Gastroesophageal sphincter (tissue), 4 donors: ENCODE results near the gene TRMU. TPM values are rescaled to one million over a fixed set of nuclear protein-coding genes. Genes with fewer than 3 reads are reported as not detected.
"Not testable (repeated sequence)": the region's sequence is repeated elsewhere in the genome, so short reads cannot be mapped to it uniquely, and the experiment has no call there.

Experiments
- ATAC-seq: fragments of 150-250 bp; one replicate; pipeline ENCODE4 v1.9.1; 2016; ENCODE audit warnings: mild to moderate bottlenecking, moderate library complexity
- H3K27ac ChIP-seq, 4 donors: fragments of 200-600 bp; sonication (generic) in 3 of 4; 1 replicate in 3 of 4; 2 replicates in 1 of 4; pipeline ENCODE4 v1.5.1; 2016 to 2019
- H3K27me3 ChIP-seq: fragments of 200-600 bp; sonication (generic); one replicate; pipeline ENCODE4 v1.5.1; 2019
- H3K36me3 ChIP-seq, 2 donors: fragments of 200-600 bp; sonication (generic); one replicate each; pipeline ENCODE4 v1.5.1; 2019; ENCODE audit warnings: control low read depth in 1 of 2
- H3K4me1 ChIP-seq, 3 donors: fragments of 200-600 bp; sonication (generic); 1 replicate in 2 of 3; 2 replicates in 1 of 3; pipeline ENCODE4 v1.5.1; 2016 to 2019; ENCODE audit warnings: control low read depth in 2 of 3
- H3K4me3 ChIP-seq, 2 donors: fragments of 200-600 bp; sonication (generic); one replicate each; pipeline ENCODE4 v1.5.1; 2019; ENCODE audit warnings: mild to moderate bottlenecking in 1 of 2, moderate library complexity in 1 of 2
- H3K9me3 ChIP-seq, 3 donors: fragments of 200-600 bp; sonication (generic); one replicate each; pipeline ENCODE4 v1.5.1; 2017 to 2019; ENCODE audit warnings: control low read depth in 2 of 3
- CTCF ChIP-seq, 4 experiments: fragments of 200-600 bp in 2 of 4; fragments of 450-650 bp in 2 of 4; sonication (generic) in 1 of 4; IDR thresholded peaks; one replicate each; pipeline ENCODE4 v1.5.1; 2017 to 2019; ENCODE audit warnings: antibody characterized with exemption in 4 of 4, mild to moderate bottlenecking in 2 of 4, moderate library complexity in 2 of 4
- EP300 ChIP-seq: sonication (generic); formaldehyde crosslinking; IDR thresholded peaks from one replicate; pipeline ENCODE4 v1.6.1; 2017; ENCODE audit warnings: antibody characterized with exemption, mild to moderate bottlenecking
- POLR2A ChIP-seq, 2 donors: fragments of 450-650 bp; IDR thresholded peaks; one replicate each; pipeline ENCODE4 v1.6.1; 2017; ENCODE audit warnings: antibody characterized with exemption in 2 of 2, mild to moderate bottlenecking in 2 of 2, moderate library complexity in 1 of 2
- POLR2AphosphoS5 ChIP-seq: sonication (generic); formaldehyde crosslinking; IDR thresholded peaks from one replicate; pipeline ENCODE4 v1.6.1; 2017; ENCODE audit warnings: antibody characterized with exemption
- WGBS, 2 donors: methylation state at CpG; one replicate each; pipeline ENCODE4 v1.1.5; 2018; ENCODE audit warnings: low coverage in 1 of 2; 5-methylcytosine and 5-hydroxymethylcytosine counted together
- total RNA-seq, 4 donors: library from RNA; depleted of rRNA; stranded (reverse); fragments of >200 nt; gene quantifications; one replicate each; pipeline ENCODE4 v1.1.0, GENCODE V29; 2016

Gene TRMU
- total RNA-seq, 4 donors from 2014 or later = 9.9 to 33.8 (median 24.6) TPM

- WGBS, 2 donors = 60% methylated on average over 1 of the region's 18 CpGs; no CpG with 5 or more reads in 1 of the 2 donors
Observed at GRCh38 chr22:46397514-46397913, 62.0 kb downstream of the TRMU start.

GRCh38 chr22:46397951-46398350 lies 62.4 kb downstream of the TRMU start:
- Histone ChIP-seq H3K27me3 (peaks cover 6% of the 10 kb centered on the region), H3K4me1 (no peaks in the 10 kb centered on the region), H3K4me3 (no peak overlapping the region), H3K27ac (no peak overlapping the region), H3K9me3 (no peaks in the 10 kb centered on the region), H3K36me3 (no peaks in the 10 kb centered on the region)
- ATAC-seq = no peak
- TF ChIP-seq CTCF (IDR thresholded peaks at IDR 0.05) (no peak), POLR2AphosphoS5 (no peak), EP300 (no peak), POLR2A (IDR thresholded peaks at IDR 0.05) (no peak)
- 83 to 92% methylated on average over 2 of the region's 19 CpGs for WGBS, 2 donors

More at GRCh38 chr22:46397514-46397913, 62.0 kb downstream of the TRMU start:
- TF ChIP-seq POLR2A (IDR thresholded peaks at IDR 0.05) (no peak), EP300 (no peak), CTCF (IDR thresholded peaks at IDR 0.05) (no peak), POLR2AphosphoS5 (no peak)
- no peak for ATAC-seq
- H3K27me3 ChIP-seq = peaks cover 6% of the 10 kb centered on the region
- no peak overlapping the region for H3K4me3 ChIP-seq
- H3K36me3 ChIP-seq = no peaks in the 10 kb centered on the region
- no peaks in the 10 kb centered on the region for H3K9me3 ChIP-seq
- H3K4me1 ChIP-seq = no peaks in the 10 kb centered on the region
- no peak overlapping the region for H3K27ac ChIP-seq

GRCh38 chr22:46399251-46400024 lies 63.9 kb downstream of the TRMU start:
- Histone ChIP-seq H3K27me3 (peaks cover 6% of the 10 kb centered on the region), H3K9me3 (no peaks in the 10 kb centered on the region), H3K4me1 (no peaks in the 10 kb centered on the region), H3K4me3 (no peak overlapping the region), H3K27ac (no peak overlapping the region), H3K36me3 (no peaks in the 10 kb centered on the region)
- no peak for ATAC-seq
- no peak for TF ChIP-seq CTCF (IDR thresholded peaks at IDR 0.05)
- no peak for TF ChIP-seq POLR2A (IDR thresholded peaks at IDR 0.05)
- no peak for TF ChIP-seq EP300
- TF ChIP-seq POLR2AphosphoS5 = no peak
- WGBS, 2 donors = 70 to 100% methylated on average over 2 to 3 of the region's 16 CpGs

- H3K27ac ChIP-seq = no peak overlapping the region
- TF ChIP-seq CTCF (IDR thresholded peaks at IDR 0.05) (no peak), EP300 (no peak), POLR2AphosphoS5 (no peak), POLR2A (IDR thresholded peaks at IDR 0.05) (no peak)
- 53 to 90% methylated on average over 2 of the region's 10 CpGs for WGBS, 2 donors
- H3K36me3 ChIP-seq = no peaks in the 10 kb centered on the region
- no peaks in the 10 kb centered on the region for H3K4me1 ChIP-seq
- H3K4me3 ChIP-seq = no peak overlapping the region
- no peak for ATAC-seq
- peaks cover 6% of the 10 kb centered on the region for H3K27me3 ChIP-seq
- no peaks in the 10 kb centered on the region for H3K9me3 ChIP-seq
Observed at GRCh38 chr22:46401370-46401769, 65.9 kb downstream of the TRMU start.

- ATAC-seq = no peak
- H3K27me3 ChIP-seq = peaks cover 6% of the 10 kb centered on the region
- WGBS, 2 donors = 80 to 81% methylated on average over 1 to 2 of the region's 2 CpGs
Observed at GRCh38 chr22:46402505-46402904, 67.0 kb downstream of the TRMU start.

GRCh38 chr22:46403880-46404279 lies 68.4 kb downstream of the TRMU start:
- H3K4me1 ChIP-seq, H3K9me3 ChIP-seq, H3K36me3 ChIP-seq, H3K27ac ChIP-seq, H3K27me3 ChIP-seq, ATAC-seq, H3K4me3 ChIP-seq: not testable (repeated sequence)
- 72 to 95% methylated on average over 3 to 7 of the region's 7 CpGs for WGBS, 2 donors

More at GRCh38 chr22:46402505-46402904, 67.0 kb downstream of the TRMU start:
- H3K36me3 ChIP-seq = no peaks in the 10 kb centered on the region
- H3K9me3 ChIP-seq = no peaks in the 10 kb centered on the region
- H3K4me3 ChIP-seq = no peak overlapping the region
- no peaks in the 10 kb centered on the region for H3K4me1 ChIP-seq
- TF ChIP-seq POLR2A (IDR thresholded peaks at IDR 0.05) = no peak
- TF ChIP-seq EP300 = no peak
- no peak for TF ChIP-seq POLR2AphosphoS5
- no peak for TF ChIP-seq CTCF (IDR thresholded peaks at IDR 0.05)
- H3K27ac ChIP-seq = no peak overlapping the region
